NCI-H2196 (cell line): Measurements from ENCODE around the gene FOXI1.
"Not testable (repeated sequence)": the region's sequence is repeated elsewhere in the genome, so short reads cannot be mapped to it uniquely, and the experiment has no call there.

Source experiments
- DNase-seq: peaks from one replicate; lab custom pipeline; 2025; ENCODE audit not compliant: unreplicated experiment; lab: John Stamatoyannopoulos, UW

FOXI1 gene

DNA sequence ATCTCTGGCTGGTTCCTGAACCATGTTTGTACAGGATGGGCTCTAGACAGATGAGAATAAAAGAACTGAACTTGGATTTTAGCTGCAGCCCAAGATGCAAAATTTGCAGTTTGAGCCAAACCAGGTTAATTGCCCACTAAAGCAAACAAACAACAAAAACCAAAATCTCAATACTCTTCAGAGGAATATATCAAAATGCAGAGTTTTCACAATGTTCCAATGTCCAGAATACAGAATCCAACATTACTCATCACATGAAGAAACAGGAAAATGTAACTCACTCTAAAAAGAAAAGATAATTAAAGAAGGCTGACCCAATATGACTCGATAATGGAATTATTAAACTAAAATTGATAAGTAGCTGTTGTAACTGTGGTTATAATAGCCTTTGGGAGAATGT, 20.4 kb downstream of the FOXI1 start:
- DNase-seq: no peak

DNA sequence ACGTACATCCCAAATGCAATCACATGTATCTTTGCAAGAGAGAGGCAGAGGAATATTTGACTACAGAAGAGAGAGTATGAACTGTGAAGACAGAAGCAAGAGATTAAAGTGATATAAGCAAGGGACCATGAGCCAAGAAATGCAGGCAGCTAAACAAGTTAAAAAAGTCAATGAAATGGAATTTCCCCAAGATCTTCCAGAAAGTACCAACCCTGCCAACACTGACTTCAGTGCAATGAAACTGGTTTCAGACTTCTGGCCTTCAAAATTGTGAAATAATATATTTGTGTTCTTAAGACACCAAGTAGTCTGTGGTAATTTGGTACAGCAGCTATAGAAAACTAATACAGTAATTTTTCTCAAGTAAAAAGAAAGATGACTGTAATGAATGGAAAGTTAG, 20.9 kb downstream of the FOXI1 start:
- DNase-seq: no peak

DNA sequence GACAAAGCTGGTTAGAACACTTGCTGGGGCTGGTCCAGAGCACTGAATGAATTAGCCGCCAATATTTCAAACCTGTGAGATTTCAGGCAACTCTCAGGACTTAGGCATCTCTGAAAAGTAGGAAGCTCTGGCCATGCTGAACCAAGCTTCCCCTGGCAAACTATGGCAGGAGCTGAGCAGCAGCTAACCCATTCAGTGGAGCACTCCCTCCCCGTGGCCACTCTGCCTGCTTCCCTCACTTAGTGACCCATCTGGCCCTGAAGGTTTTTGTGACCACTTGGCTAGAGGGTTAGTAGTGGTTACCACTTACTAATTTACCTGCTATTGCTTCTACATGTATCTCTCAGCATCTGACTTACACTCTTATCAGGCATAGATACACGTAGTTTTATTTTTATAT, 25.5 kb downstream of the FOXI1 start:
- DNase-seq: no peak

DNA sequence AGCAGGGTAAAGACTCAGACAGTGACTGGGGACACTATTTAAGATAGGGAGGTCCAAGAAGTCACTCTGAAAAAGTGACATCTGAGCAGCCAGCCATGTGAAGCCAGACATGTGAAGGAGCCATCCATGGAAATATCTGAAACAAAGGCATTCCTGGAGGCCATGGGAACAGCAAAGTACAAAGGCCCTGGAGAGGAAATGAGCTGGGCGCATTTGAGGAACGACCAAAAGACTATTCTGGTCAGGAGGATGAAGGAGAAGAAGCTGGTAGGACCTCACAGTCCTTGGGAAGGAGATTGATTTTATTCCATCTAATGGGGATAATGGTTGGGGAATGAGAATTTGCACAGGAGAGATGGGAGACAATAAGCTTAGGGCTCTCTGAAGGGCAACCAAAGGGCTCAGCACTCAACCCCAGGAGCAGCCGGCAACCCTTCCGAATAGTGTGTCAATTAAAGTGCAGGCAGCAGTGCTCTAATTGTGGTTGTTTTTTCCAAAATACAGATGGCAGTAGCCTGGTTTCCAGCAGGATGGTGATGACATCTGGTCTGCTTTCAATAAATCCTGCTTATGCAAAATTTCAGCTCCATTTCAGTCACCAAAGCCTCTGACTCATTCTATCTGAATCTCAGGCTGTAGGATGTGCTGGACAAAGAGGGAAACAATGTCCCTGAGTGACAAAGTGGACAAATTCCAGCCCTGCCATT, 26.7 kb downstream of the FOXI1 start:
- DNase-seq: no peak

DNA sequence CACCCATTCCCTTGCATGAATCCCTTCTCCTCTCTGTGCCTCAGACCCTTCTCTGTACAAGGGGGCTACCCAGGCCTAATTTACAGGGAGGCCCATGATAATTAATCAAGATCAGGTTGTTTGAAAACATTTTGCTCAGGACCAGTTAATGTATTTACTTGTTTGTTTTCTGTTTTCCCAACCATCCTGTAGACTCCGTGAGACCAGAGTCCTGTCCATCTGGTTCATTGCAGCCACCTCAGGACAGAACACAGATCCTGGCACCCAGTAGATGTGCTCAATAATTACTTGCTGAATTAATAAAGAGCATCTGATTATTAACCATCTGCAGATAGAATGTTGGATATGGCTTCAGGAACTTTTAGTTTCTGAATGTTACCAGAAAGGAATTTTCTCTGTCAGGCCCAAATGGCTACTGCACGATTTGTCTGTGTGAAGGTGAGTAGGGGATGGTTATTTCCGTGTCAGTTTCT, 27.3 kb downstream of the FOXI1 start:
- no peak for DNase-seq

DNA sequence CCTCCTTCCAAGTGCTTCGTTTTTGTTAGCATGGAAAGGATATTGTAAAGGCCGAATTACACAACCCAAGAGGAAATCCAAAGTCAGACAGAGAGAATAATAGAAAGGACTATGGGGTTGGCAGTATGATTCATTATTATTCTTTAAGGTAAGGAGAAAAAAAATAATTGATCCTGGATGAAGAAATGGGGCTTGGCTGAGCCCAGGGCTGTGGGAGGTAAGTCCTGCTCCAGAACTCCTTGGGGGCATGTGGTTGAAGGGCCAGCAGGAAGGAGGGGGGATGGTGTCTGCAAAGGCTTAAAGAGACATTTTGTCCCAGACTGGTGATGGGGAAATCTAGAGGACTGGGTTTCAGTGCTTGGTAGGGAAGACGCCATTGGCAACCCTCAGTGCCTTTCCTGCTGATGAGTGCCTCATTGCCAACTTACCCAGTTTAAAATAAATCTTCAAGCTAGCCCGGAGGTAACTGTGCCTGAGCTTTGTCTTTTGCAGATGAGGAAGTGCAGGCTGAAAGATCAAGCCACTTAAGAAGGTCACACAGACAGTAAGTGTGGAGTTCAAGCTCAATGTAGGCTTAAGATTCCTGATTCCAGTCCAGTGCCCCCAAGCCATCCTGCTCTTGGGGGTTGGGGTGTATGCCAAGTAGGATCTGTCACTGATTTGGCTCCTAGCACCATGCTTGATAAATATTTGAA, 30.2 kb downstream of the FOXI1 start:
- no peak for DNase-seq

DNA sequence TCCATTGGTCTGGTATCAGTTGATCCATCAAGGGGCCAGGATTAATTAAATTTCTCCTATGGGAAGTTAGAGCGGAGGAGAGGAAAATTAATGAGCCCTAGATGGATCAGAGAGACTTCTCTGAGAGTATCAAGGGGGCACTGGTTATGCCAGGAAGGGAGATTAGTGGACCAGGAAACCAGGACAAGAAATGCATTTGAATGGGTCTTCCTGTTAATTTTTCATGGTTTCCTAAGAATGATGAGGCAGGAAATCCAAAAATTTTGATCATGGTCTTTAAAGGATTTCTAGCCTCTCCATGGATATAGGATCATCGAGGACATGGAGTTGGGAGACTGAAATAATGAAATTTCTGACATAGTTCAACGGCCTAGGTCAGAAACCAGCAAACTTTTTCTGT, 30.8 kb downstream of the FOXI1 start:
- no peak for DNase-seq

DNA sequence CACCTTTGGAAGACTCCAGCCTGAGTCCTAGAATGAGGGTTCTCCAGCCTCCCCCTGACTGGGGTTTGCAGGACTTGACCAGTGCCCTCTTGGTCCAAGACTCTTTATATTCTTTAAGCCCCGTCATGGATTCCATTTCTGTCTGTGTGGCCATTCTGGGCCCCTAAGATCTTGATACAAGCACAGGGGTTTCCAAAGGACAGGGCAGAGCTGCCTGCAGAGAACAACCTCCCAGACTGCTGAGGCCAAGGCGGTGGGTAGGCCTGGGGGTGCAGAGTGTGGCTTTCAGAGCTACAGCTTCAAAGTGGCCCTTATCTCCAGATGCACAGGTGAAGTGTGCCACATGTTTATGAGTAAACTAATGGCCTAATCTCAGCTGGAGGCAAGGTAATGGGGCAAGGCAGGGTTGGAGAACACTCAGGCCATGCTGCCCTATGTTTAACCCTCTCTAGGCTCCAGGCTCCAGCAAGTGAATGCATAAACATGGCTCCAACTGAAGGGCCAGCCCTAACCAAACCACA, 32.1 kb downstream of the FOXI1 start:
- DNase-seq: no peak

DNA sequence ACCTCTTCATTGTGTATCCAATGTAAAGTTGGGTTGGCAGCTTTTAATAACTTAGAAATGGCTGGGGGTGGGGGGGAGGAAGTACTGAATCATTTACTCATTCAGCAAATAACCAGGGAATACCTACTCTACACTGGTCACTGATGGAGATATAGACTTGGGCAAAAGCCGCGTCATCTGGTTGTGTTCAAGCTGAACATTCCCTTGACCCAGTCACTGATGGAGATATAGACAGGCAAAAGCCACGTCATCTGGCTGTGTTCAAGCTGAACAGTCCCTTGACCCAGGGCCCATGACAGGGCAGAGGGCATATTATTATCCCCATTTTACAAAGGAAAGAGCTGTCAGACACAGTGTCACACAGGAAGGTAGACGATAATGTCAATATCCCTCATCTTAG, 32.6 kb downstream of the FOXI1 start:
- DNase-seq: no peak

DNA sequence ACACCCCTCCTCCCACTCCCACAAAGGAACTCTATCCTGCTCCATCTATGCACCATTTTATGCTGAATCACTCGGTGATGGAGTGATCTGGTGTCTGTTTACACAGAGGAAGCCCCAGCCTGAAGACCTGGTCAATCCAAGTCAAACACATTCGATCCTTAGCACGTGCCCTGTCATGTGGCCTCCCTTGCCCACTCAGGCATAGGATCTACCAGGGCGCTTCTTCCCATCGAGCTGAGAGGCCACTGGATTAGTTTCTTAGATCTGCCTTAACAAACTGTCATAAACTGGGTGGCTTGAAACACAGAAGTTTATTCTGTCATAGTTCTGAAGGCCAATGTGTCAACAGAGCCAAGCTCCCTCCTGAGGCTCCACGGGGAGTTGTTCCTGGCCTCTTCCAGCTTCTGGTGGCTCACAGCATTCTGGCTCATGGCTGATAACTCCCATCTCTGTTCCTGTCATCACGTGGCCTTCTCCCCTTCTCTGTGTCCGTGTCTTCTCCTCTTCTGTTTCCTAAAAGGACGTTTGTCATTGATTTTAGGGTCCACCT, 34.2 kb downstream of the FOXI1 start:
- DNase-seq: no peak

DNA sequence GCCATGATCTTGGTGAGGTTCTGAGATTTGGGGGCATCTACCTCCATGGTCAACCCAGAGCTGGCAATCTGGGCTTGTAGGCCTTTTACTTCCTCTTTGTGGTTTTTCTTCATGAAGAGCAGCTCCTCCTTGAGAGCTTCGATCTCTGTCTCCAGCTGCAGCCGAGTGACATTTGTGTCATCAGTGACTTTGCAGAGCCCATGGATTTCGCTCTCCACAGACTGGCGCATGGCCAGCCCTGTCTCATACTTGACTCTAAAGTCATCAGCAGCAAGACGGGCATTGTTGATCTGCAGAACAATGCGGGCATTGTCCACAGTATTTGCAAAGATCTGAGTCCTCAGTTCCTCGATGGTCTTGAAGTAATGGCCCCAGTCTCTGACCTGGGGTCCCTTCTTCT, 35.5 kb downstream of the FOXI1 start:
- DNase-seq: not testable (repeated sequence)

DNA sequence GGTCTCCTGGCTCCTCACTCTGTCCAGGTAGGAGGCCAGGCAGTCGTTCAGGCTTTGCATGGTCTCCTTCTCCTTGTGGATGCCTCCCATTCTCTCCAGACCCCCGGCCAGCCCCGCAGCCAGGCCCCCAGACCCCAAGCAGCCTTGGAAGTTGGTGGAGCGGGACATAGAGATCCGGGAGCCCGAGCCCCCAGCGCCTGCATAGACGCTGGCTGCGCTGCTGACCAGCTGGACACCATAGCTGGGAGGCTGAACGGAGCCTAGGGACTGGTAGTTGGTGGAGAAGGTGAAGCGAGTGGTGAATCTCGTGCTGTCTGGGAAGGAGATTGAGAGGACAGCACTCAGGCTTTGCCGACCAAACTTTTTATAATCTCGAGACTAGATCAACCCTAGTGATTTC, 35.9 kb downstream of the FOXI1 start:
- DNase-seq: no peak

DNA sequence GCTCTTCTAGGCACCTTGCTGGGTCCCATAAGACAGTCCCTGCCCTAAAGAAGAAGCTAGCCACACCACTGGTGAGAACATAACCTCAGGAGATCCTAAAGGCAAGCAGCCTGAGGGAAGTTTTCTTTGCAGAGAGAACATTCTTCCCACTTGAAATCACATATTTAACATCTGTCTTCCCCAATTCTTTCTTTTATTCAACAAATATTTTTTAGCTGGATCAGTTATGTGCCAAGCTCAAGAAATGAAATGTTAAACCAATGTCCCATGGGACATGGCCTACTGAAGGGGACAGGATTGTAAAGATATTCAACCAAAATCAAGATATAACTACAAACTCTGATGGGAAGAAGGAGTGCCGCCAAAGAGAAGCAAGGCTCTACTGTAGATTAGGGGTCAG, 36.5 kb downstream of the FOXI1 start:
- no peak for DNase-seq

DNA sequence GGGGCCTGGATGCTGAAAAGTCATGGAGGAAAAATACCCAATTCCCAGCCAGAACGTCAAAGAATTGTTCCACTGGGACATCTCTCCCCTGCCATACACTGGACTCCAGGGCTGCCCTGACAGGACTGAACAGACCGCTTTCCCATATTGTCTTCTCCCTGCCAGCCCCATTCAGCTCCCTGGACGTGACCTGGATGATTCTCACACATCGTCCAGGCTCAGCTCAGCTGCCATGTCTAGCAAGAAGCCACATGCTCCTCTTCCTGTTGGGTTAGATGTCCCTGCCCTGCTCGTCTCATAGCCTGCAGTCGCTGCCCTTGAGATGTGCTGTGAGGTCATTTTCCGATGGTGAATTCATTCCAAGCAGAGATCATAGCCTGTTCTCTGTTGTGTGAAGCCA, 37.4 kb downstream of the FOXI1 start:
- DNase-seq: no peak

DNA sequence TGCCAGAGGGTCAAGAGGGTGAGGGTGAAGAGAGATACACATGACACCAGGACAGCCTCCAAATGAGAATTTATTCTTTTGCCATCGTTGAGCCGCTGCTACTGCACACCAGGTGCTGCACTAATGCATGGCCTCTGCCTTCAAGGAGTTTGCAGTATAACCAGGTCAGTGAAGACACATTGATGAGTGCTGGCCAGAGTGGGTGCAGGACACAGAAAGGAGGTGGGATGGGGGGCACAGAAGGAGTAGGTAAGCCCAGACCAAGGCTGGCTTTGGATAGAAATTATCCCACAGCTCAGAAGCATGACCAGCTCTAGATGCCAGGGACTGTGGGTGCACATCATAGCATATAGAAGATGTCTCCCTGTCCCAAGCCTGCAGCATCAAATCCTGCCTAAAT, 38.0 kb downstream of the FOXI1 start:
- no peak for DNase-seq

DNA sequence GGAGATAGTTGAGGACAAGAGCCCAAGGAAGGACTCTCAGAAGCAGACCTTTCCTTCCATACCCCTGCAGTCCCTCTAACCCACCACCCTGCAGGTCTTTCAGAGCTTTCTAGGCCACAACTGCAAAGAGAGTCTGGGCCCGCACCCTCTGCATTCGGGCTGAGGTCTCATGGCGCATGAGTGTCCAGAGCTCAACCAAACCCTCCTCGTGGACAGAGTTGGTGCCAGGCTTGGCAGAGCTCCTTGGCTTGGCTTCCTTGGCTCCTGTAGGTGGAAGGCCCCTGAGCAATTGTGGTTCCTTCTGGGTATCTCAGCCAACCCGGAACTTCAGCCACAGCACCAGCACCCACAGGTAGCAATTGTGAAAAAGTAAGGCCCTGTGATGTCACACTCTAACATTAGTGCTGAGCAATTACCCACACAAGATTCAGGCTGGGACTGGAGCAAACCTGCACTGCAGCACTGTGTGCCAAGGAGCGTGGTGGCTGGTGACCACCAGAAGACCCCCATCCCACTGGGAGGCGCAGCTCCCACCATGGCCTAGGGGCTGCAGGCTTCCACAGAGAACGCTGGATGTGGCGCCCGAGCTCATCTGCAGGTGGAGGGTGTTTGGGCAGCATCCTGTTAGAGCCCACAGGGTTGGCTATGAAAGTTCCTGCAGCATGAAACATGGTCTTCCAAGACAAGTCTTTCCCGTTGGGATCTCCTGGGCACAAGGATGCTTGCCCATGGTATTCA, 38.8 kb downstream of the FOXI1 start:
- no peak for DNase-seq

DNA sequence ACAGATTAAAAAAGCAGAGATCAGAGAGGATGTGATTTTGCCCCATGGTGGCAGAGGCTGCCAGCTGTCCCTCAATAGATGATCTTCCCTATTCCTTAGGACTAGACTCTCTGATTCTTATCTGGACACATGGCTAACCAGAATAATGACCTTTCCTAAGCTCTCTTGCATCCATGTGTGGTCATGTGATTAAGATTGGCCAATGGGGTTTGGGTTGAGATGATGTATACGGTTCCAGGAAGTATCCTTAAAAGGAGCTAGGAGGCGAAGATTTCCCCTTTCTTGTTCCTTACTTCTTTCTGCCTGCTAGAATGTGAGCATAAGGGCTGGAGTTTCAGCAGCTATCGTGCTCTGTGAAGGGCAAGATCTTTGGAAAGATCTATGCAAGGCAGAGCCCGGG, 39.8 kb downstream of the FOXI1 start:
- DNase-seq: no peak

DNA sequence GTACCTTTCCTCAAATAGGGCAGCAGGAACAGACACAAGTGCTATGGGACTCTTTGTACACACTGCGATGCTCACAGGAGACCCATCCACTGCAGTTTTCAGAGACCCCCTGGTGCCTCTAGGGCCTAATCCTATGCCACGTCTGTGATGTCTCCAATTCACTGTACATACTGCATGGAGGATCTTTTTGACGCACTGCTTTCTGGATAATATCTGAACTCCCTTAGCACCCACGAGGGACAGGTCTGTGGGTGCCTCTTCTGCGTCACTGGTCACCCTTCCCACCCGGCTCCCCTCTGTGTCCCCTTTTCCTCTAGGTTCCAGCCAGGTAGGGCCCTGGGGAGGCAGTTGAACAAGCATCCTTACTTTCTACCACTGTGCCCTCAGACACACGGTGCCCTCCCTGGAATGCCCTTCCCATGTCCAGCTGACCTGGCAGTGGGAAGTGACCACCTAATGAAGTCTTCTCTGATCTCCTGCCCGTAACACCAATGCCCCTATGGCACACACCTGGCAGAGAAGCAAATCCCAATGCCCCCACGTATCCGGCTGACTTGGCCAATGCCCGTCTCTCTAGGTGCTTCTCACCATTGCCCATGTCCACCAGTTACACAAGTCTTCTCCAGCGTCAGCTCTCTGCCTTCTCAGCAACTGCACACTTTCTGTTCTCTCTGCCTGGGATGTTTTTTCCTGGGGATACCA, 41.5 kb downstream of the FOXI1 start:
- DNase-seq: no peak

DNA sequence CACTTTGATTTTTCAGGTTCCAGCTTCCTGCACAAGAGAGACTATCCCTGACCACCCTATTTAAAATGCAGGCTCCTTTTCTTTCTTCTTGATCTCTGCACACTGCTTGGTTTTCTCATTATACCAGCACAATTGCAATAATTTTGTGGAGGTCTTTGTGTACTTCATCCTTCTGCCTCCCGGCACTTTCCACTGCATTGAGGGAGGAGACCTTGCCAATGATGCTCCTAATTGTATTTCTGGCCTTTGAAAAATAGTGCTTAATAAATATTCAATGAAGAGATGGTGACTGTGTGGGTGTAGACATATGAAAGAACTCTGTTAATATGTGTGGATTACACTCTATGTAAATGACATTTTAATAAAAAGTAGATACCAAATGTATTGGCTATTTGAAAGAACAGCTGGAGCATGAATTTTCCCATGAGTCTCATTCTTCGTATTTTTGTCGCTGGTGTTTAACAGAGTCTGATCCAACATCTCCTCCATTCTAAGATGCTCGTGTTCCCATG, 42.1 kb downstream of the FOXI1 start:
- DNase-seq: no peak

DNA sequence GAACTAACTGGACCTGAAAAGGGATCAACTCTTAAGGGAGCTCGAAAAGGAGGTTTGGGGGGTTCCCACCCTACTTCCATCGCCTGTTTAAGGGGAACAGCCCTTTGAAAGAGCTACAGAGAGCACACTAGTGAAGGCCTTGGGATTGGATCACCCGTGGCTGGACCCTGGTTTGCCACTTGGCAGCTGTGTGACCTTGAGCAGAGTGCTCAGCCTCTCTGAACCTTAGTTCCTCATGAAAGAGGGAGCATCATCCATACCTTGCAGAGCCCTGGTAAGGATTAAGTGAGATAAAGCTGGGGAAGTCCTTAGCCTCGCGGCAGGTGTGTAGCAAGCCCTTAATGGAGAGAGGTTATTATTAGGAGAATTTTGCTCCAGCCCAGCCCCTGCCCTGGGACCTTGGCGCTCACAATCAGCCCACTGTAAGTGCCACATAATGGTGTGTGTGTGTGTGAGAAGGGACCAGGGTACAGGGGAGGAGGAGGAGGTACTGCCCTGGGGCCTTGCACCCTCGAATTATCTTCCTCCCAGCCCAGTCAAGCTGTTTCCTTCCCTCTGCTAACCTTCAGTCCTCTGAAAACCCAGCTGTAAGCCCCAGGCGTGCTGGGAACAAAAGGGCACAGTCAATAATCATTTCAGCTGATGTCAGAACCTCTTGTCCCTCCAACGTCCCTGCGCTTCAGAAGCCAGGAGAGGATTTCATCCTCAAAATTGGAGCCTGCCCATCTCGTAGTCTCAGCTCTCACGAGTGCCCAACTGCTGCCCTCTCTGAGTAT, 42.9 kb downstream of the FOXI1 start:
- DNase-seq: no peak
